ENCODE data around the gene SH3TC2.

SH3TC2 gene

DNA sequence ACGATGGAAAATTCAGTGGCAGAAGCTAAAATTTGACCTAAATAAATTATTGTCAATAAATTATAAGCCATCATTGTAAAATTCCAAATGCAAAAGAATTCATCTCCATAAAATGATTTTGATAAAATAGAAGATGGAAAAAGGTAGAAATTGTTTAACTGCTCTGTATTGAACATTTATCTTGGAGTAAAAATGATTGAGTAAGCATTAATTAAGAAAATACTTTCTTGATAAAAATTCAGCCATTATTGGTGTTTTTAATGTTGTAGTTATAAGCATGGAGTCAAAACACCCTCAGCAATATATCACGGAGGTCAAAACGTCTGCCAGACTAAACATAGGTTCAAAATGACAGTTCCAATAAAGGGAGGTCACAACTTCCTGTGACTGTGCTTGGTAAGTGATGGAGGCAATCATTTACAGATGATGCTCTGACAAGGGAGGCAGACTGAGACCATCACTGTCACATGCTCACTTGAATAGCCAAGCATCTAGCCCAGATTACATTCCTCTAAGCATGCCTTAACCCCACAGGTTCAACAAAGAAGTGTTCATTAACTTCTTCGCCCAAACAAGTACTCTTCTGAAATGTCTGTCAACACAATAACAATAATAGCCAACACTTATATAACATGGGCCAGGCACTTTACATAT is 69.5 kb downstream of the SH3TC2 start:
- DNase-seq (ENCODE audit: low spot score in 2 of 2) (no peak), ATAC-seq (ENCODE audit: low read depth) (no peak)
- H3K4me3 Mint-ChIP-seq: no peak overlapping the region
- no peaks in the 10 kb centered on the region for H3K4me1 Mint-ChIP-seq
- no peak overlapping the region for H3K27ac Mint-ChIP-seq
- H3K27me3 Mint-ChIP-seq: peaks cover 13% of the 10 kb centered on the region
- H3K36me3 Mint-ChIP-seq: no peaks in the 10 kb centered on the region
- H3K9me3 Mint-ChIP-seq: no peaks in the 10 kb centered on the region

DNA sequence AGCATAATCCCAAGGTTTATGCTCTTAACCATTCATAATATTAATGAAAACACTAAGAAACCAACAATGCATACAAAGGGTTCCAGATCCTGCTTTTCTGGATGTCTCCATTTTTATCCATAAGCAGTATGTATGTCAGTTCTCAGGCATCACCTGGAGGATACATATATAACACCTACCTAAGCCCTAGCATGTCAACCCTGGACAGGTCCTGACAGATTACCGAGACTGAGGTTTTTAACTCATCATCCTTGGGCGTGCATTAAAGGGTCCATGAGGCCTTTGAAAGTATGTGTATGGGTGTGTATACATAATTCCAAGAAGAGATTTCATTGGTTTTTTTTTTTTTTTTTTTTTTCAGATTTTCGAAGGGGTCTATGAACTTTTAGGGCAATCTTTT is 70.6 kb downstream of the SH3TC2 start:
- no peak for DNase-seq (ENCODE audit: low spot score in 2 of 2)
- Mint-ChIP-seq H3K27ac (no peak overlapping the region), H3K4me3 (no peak overlapping the region), H3K4me1 (no peaks in the 10 kb centered on the region), H3K9me3 (no peaks in the 10 kb centered on the region), H3K27me3 (peaks cover 13% of the 10 kb centered on the region), H3K36me3 (no peaks in the 10 kb centered on the region)
- no peak for ATAC-seq (ENCODE audit: low read depth)

DNA sequence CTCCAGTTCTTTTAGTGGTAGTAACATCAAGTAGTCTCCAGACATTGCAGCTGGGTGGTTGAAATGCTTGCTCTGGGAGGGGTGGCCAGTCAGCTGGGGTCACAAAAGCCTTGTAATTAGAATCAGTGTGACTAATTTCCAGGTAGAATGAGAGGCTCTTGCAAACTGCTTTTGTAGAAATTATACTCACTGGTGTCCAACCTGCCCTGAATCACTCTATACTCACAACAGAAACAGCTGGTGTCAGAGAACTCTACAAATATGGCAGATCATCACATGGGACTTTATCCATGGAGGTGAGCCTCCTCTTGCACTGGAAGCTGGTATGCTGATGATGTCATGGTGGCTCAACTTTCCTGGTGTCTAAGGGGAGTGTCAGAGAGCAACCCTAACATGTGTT is 71.3 kb downstream of the SH3TC2 start:
- DNase-seq (ENCODE audit: low spot score in 2 of 2): no peak
- peaks cover 11% of the 10 kb centered on the region for H3K27me3 Mint-ChIP-seq

DNA sequence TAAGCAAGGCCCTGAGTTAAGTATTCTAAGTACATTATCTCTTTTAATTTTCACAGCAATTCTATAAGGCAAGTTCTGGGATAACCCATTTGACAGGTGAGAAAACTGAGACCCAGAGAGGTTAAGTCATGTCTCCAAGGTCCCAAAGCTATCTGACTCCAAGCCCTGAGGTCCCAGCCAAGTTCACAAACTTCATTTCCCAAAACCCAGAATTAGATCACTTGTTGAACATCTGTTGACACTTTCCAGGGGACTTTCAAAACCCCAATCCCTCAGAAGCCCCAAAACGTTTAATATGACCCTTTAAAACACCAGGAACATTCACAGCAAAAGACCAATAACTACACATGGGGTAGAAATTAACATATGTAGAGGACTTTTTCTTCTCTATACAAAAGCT is 72.0 kb downstream of the SH3TC2 start:
- H3K27me3 Mint-ChIP-seq: peaks cover 12% of the 10 kb centered on the region
- H3K4me1 Mint-ChIP-seq: no peaks in the 10 kb centered on the region
- H3K27ac Mint-ChIP-seq: no peak overlapping the region
- H3K4me3 Mint-ChIP-seq: no peak overlapping the region
- ATAC-seq (ENCODE audit: low read depth): no peak
- no peaks in the 10 kb centered on the region for H3K9me3 Mint-ChIP-seq
- no peak for DNase-seq (ENCODE audit: low spot score in 2 of 2)
- H3K36me3 Mint-ChIP-seq: no peaks in the 10 kb centered on the region

More for the DNA sequence above, 71.3 kb downstream of the SH3TC2 start:
- no peak for ATAC-seq (ENCODE audit: low read depth)
- H3K4me1 Mint-ChIP-seq: no peaks in the 10 kb centered on the region
- H3K27ac Mint-ChIP-seq: no peak overlapping the region
- no peak overlapping the region for H3K4me3 Mint-ChIP-seq
- H3K36me3 Mint-ChIP-seq: no peaks in the 10 kb centered on the region
- no peaks in the 10 kb centered on the region for H3K9me3 Mint-ChIP-seq

DNA sequence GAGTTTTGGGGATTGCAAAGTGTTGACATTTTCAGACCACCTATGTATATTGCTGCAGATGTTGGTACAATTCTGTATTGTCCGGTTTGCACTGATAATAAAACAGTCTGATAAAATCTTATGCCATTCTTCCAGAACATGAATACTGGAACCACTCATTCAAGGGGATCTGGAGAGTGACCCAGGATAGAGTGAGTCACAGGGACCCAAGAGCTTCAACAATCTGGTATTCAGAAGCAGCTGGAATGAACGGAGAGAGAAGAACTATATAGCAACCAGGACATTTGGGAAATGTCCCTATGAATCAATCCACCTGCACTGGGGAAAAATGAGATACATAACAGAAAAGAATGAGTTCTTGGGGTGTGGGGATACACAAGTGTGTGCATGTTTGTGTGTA is 73.3 kb downstream of the SH3TC2 start:
- H3K27me3 Mint-ChIP-seq: peaks cover 12% of the 10 kb centered on the region
- no peaks in the 10 kb centered on the region for H3K36me3 Mint-ChIP-seq
- no peak for ATAC-seq (ENCODE audit: low read depth)
- H3K4me1 Mint-ChIP-seq: no peaks in the 10 kb centered on the region
- no peaks in the 10 kb centered on the region for H3K9me3 Mint-ChIP-seq
- DNase-seq (ENCODE audit: low spot score in 2 of 2): no peak
- H3K4me3 Mint-ChIP-seq: no peak overlapping the region
- no peak overlapping the region for H3K27ac Mint-ChIP-seq

DNA sequence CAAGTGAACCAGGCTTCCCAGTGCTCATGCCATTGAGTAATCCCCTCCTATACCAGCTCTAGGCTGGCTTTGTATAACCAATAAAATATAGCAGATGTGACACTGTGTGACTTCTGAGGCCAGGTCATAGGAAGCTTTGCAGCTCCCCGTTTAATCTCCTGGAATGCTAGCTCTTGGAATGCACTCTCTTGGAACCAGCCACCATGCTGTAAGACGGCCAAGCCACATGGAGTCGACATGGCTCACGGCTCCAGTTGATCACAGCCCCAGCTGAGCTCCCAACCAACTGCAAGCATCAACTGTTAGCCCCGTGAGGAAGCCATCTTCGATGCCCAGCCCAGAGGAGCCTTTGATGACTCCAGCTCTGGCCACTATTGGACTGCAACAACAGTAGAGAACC is 74.5 kb downstream of the SH3TC2 start:
- Mint-ChIP-seq H3K27ac (no peak overlapping the region), H3K4me3 (no peak overlapping the region), H3K4me1 (no peaks in the 10 kb centered on the region), H3K27me3 (peaks cover 9% of the 10 kb centered on the region), H3K36me3 (no peaks in the 10 kb centered on the region), H3K9me3 (peaks cover 2% of the 10 kb centered on the region)
- ATAC-seq (ENCODE audit: low read depth) (no peak), DNase-seq (ENCODE audit: low spot score in 2 of 2) (no peak)

DNA sequence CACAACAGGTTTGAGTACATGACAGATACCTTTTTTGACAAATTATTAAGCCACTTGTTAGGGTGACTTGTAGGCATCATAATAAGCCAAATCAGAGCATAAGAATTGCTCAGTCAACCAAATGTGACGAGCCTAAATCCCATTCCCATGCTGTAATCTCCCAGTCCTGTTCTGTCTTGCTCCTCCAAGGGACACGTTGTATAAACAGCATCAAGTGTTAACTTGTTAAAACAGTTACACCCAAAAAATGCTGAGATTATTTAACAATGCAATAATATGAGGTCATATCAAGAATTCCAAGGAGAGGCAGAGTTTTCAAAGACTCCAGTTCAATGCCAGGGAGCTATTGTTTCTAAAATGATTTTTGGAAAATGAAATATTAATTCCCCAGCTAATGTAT is 76.2 kb downstream of the SH3TC2 start:
- Mint-ChIP-seq H3K27ac (no peak overlapping the region), H3K36me3 (no peaks in the 10 kb centered on the region), H3K27me3 (peaks cover 9% of the 10 kb centered on the region), H3K4me3 (no peak overlapping the region), H3K4me1 (no peaks in the 10 kb centered on the region), H3K9me3 (peaks cover 2% of the 10 kb centered on the region)
- DNase-seq (ENCODE audit: low spot score in 2 of 2): no peak
- ATAC-seq (ENCODE audit: low read depth): no peak

DNA sequence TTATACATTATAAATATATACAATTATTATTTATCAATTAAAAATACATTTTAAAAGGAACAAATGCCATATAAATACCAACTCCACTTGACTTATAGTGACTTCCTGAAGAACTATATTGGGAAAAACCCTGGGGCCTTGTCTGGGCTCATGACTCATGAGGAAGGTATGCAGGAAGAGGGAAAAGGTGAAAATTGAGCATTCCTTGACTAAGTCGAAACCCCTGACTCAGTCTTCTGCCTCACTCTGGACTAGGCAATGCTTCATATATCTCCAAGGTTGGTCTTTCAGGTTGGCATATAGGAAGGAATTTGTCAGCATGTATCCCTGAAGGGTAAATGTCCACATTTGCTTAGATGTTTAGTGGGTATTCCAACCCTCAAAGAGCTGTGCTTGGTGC is 78.5 kb downstream of the SH3TC2 start:
- Mint-ChIP-seq H3K4me3 (no peak overlapping the region), H3K27me3 (peaks cover 7% of the 10 kb centered on the region), H3K4me1 (no peaks in the 10 kb centered on the region), H3K36me3 (no peaks in the 10 kb centered on the region), H3K9me3 (peaks cover 2% of the 10 kb centered on the region), H3K27ac (no peak overlapping the region)
- ATAC-seq (ENCODE audit: low read depth): no peak
- DNase-seq (ENCODE audit: low spot score in 2 of 2): no peak

DNA sequence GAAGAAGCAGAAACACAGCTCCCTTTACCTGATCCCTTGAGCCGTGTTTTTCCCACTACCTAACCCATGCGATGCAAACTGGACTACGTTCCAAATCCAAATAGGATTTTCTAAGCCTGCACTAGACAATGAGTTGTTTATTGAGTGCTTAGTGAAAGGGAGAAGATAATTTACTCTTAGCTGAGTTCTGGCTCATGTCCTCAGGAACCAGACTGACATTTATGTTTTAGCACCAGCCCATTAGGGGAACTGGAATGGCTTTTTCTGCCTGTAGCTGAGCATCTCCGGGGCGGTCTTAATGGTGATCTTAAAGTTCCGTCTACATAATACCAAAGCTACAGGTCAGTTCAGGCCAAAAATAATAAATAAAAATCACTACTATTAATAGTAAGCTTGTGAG is 81.5 kb downstream of the SH3TC2 start:
- Mint-ChIP-seq H3K27ac (no peak overlapping the region), H3K9me3 (peaks cover 2% of the 10 kb centered on the region), H3K4me1 (no peaks in the 10 kb centered on the region), H3K27me3 (peaks cover 12% of the 10 kb centered on the region), H3K36me3 (no peaks in the 10 kb centered on the region), H3K4me3 (no peak overlapping the region)
- DNase-seq (ENCODE audit: low spot score in 2 of 2): no peak
- no peak for ATAC-seq (ENCODE audit: low read depth)

DNA sequence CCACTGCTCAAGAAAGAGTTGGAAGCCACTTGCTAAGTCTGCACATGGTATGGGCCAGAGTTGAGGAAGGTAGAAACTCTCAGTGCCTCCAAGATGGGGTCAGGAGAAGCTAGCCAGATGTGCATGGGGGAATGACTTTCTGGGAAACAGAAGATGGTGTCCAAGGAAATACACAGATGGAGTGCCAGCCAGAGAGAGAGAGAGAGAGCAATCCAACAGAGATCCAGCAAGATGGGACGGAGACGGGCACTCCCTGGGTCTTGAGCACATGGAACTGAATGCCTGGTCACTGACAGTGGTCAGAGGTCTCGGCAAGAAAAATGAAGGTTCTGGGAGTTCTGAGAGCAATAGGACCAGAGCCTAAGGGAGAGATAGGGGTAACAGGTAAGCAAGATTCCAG is 82.1 kb downstream of the SH3TC2 start:
- no peaks in the 10 kb centered on the region for H3K36me3 Mint-ChIP-seq
- no peaks in the 10 kb centered on the region for H3K4me1 Mint-ChIP-seq
- H3K4me3 Mint-ChIP-seq: no peak overlapping the region
- H3K9me3 Mint-ChIP-seq: peaks cover 2% of the 10 kb centered on the region
- DNase-seq (ENCODE audit: low spot score in 2 of 2) (no peak), ATAC-seq (ENCODE audit: low read depth) (no peak)
- H3K27ac Mint-ChIP-seq: no peak overlapping the region
- H3K27me3 Mint-ChIP-seq: peaks cover 11% of the 10 kb centered on the region

DNA sequence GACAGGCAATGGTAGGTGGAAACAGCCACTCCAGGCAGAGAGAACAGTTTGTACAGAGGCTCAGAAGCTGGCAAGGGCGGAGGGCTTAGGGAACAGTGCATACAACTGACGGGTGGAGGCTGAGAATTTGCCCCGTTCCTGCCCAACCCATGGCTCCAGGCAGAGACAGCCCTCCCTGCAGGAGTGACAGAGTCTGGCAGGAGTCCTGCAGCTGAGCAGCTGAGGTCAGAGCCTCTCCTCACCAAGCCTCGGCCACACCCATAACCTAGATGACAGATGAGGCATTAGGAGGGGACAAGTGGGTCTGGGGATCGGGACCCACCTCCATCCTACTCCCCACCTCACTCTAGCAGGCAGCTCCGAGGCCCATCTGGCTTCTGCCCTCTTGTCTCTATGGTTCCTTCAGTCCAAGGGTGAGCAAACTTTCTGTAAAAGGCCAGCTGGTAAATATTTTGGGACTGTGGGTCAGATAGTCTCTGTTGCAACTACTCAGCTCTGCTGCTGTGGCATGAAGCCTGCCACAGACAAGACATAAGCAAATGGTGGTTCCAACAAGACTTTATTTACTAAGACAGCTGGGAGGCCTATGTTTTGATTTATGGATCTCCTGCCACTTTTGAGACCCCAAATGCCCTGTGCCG is 83.7 kb downstream of the SH3TC2 start:
- peaks cover 2% of the 10 kb centered on the region for H3K9me3 Mint-ChIP-seq
- peaks cover 9% of the 10 kb centered on the region for H3K27me3 Mint-ChIP-seq
- H3K4me1 Mint-ChIP-seq: no peaks in the 10 kb centered on the region
- ATAC-seq (ENCODE audit: low read depth): no peak
- no peak for DNase-seq (ENCODE audit: low spot score in 2 of 2)
- no peak overlapping the region for H3K27ac Mint-ChIP-seq
- H3K36me3 Mint-ChIP-seq: no peaks in the 10 kb centered on the region
- H3K4me3 Mint-ChIP-seq: no peak overlapping the region

DNA sequence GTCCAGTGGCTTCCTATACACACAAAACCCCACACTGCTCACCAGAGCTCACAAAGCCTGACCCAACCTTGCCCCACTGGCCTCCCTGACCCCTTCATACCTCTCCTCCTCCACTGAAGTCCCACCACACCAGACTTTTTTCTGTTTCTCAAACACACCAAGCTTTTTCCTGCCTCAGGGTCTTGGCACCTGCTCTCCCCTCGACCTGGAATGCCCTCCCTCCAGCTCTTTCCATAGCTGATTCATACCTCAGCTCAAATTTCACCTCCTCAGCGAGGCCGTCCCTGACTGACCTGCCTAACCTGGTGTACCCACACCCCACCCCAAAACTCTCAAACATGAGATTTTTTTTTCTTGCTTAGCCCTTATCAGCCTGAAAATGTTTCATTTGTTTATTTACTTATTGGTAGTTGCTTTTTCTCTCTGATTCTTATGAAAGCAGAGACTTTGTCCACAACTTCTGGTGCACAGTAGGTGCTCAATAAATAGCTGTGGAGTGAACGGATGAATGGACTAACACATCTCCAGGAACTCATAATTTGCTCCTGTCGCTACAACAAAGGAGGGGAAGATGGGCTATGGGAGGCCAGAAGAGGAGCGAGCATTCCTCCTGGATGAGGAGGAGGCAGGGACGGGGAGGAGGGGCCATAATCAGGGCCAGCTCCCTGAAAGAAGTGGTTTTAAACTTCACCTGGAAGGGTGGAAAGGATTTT is 84.3 kb downstream of the SH3TC2 start:
- Mint-ChIP-seq H3K36me3 (no peaks in the 10 kb centered on the region), H3K4me3 (no peak overlapping the region), H3K27ac (no peak overlapping the region), H3K9me3 (no peaks in the 10 kb centered on the region), H3K27me3 (peaks cover 12% of the 10 kb centered on the region), H3K4me1 (no peaks in the 10 kb centered on the region)
- ATAC-seq (ENCODE audit: low read depth): no peak
- DNase-seq (ENCODE audit: low spot score in 2 of 2): no peak

DNA sequence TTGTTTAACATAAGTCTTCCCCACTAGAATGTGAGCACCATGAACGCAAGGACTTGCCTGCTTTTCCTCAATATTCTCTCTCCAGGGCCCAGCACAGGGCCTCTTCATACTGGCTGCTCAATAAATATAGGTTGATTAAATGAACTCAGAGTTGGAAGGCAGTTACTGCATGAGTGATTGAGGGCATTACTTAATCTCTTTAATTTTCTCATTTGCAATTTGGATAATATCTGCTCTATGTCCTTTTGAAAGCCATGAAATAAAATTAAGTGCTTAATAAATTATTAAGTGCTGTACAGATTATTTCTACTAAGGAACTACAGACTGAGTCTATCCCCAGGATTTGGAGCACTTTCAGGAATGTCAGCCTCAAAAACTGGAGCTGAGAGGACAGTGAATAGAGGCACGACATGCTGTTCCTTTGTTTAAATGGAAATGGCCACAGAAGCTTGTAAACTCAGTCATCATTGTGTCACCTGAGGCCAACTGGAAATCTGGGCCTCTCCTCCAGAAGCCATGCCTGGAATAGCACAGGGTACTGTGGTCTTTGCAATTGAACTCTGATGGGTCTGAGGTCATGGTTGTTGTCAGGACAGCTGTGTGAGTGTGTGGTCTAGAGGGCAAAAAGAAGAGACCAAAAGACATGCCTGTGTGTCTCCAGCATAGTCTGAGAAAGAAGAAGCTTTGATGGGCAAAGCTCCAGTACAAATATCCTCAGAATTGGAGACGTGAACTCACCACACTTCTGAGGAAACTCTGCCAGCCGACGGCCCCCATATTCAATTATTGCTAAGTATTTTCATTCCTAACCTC is 86.1 kb downstream of the SH3TC2 start:
- Mint-ChIP-seq H3K36me3 (no peaks in the 10 kb centered on the region), H3K4me1 (no peaks in the 10 kb centered on the region), H3K4me3 (no peak overlapping the region), H3K27me3 (peaks cover 17% of the 10 kb centered on the region), H3K27ac (no peak overlapping the region), H3K9me3 (no peaks in the 10 kb centered on the region)
- ATAC-seq (ENCODE audit: low read depth) (no peak), DNase-seq (ENCODE audit: low spot score in 2 of 2) (no peak)
